Activated CD8-positive, alpha-beta memory T cell treated with anti-CD3 and anti-CD28 coated beads, Interleukin-2, amount 50 U/mL, for 24 hours (primary cell): Measurements from ENCODE around the gene RAMP1.
"Not testable (repeated sequence)": the region's sequence is repeated elsewhere in the genome, so short reads cannot be mapped to it uniquely, and the experiment has no call there.

ENCODE experiments used
- DNase-seq: peaks from one replicate; pipeline ENCODE4 v3.0.0-alpha.2; 2020; ENCODE audit errors: extremely low read depth

Gene RAMP1

GRCh38 chr2:237951354-237951753 is 91.9 kb downstream of the RAMP1 start:
- DNase-seq = not testable (repeated sequence)

- no peak for DNase-seq
Measured at GRCh38 chr2:237951878-237952277, 92.5 kb downstream of the RAMP1 start.

GRCh38 chr2:237952851-237953250 is 93.4 kb downstream of the RAMP1 start:
- DNase-seq = no peak

GRCh38 chr2:237955640-237956401 is 96.4 kb downstream of the RAMP1 start:
- DNase-seq = no peak

GRCh38 chr2:237956402-237956736 is 96.9 kb downstream of the RAMP1 start:
- DNase-seq = no peak

- no peak for DNase-seq
Measured at GRCh38 chr2:237961637-237962036, 102.2 kb downstream of the RAMP1 start.
